Upper lobe of left lung (tissue), 4 donors: ENCODE results near the gene SART3.

Source experiments
- CTCF ChIP-seq, 6 experiments: fragments of 450-650 bp in 4 of 6; fragments of 200-600 bp in 2 of 6; sonication (generic) in 2 of 6; IDR thresholded peaks; one replicate each; pipeline ENCODE4 v1.5.1; 2016 to 2019; ENCODE audit warnings: antibody characterized with exemption in 6 of 6
- POLR2A ChIP-seq, 4 donors: fragments of 450-650 bp; IDR thresholded peaks; one replicate each; pipeline ENCODE4 v1.5.1; 2016 to 2017; ENCODE audit warnings: antibody characterized with exemption in 4 of 4, mild to moderate bottlenecking in 2 of 4
- POLR2AphosphoS5 ChIP-seq, 2 donors: sonication (generic); formaldehyde crosslinking; IDR thresholded peaks; one replicate each; pipeline ENCODE4 v1.5.1; 2017; ENCODE audit warnings: antibody characterized with exemption in 2 of 2

GRCh38 chr12:108510836-108511235 is 50.1 kb downstream of the SART3 start:
- no peak for TF ChIP-seq POLR2AphosphoS5 (IDR thresholded peaks at IDR 0.05)
- no peak for TF ChIP-seq CTCF (IDR thresholded peaks at IDR 0.05)
- no peak for TF ChIP-seq POLR2A (IDR thresholded peaks at IDR 0.05)
